GM18526 (cell line): ENCODE measurements around the gene ASPG.

Experiments
- POLR2A ChIP-seq: IDR thresholded peaks from 3 replicates; pipeline ENCODE4 v1.6.1; 2011; ENCODE audit not compliant: insufficient read length; ENCODE audit errors: extremely low read depth

Gene ASPG

GRCh38 chr14:104105071-104105821 is 19.7 kb downstream of the ASPG start:
- no peak for TF ChIP-seq POLR2A

GRCh38 chr14:104105822-104106470 is 20.4 kb downstream of the ASPG start:
- no peak for TF ChIP-seq POLR2A

GRCh38 chr14:104106471-104106991 is 21.0 kb downstream of the ASPG start:
- TF ChIP-seq POLR2A = no peak

- TF ChIP-seq POLR2A = no peak
These were observed 21.6 kb downstream of the ASPG start for GRCh38 chr14:104107101-104107581.

- no peak for TF ChIP-seq POLR2A
These were observed 22.4 kb downstream of the ASPG start for GRCh38 chr14:104107611-104108569.

GRCh38 chr14:104108570-104109541 is 23.4 kb downstream of the ASPG start:
- TF ChIP-seq POLR2A = no peak

- no peak for TF ChIP-seq POLR2A
These were observed 24.3 kb downstream of the ASPG start for GRCh38 chr14:104109731-104110361.

- no peak for TF ChIP-seq POLR2A
These were observed 25.1 kb downstream of the ASPG start for GRCh38 chr14:104110491-104111209.

GRCh38 chr14:104111301-104112112 is 26.0 kb downstream of the ASPG start:
- no peak for TF ChIP-seq POLR2A

- no peak for TF ChIP-seq POLR2A
These were observed 26.6 kb downstream of the ASPG start for GRCh38 chr14:104112113-104112505.

- TF ChIP-seq POLR2A = no peak
These were observed 27.4 kb downstream of the ASPG start for GRCh38 chr14:104112609-104113571.
